WTC11 (cell line): ENCODE data around the gene GATA2. TPM values are rescaled to one million over a fixed set of nuclear protein-coding genes. Genes with fewer than 3 reads are reported as not detected.

Source experiments
- ATAC-seq: fragments of 200-7000 bp; cut with Tn5 transposase; 2 replicates; pipeline ENCODE4 v1.10.0; 2021; ENCODE audit warnings: mild to moderate bottlenecking, moderate library complexity
- CTCF ChIA-PET: fragments of 300-600 bp; sonication (Branson Sonifier 250); formaldehyde crosslinking; loops from one replicate; lab custom pipeline; 2021; ENCODE audit warnings: antibody characterized with exemption; lab: Charles Lee
- POLR2A ChIA-PET: fragments of 350-600 bp; sonication (Branson Sonifier 250); formaldehyde crosslinking; loops from one replicate; lab custom pipeline; 2021; ENCODE audit warnings: antibody characterized with exemption; lab: Charles Lee
- DNase-seq: peaks from one replicate; pipeline ENCODE4 v3.0.0; 2021; ENCODE audit warnings: low spot score
- H3K27ac Mint-ChIP-seq: 2 replicates; pipeline ENCODE4 v1.8.0; 2021; ENCODE audit warnings: mixed read lengths
- H3K27me3 Mint-ChIP-seq: 2 replicates; pipeline ENCODE4 v1.8.0; 2021; ENCODE audit warnings: low read depth, mild to moderate bottlenecking, moderate library complexity, mixed read lengths
- H3K36me3 Mint-ChIP-seq: 2 replicates; pipeline ENCODE4 v1.8.0; 2021; ENCODE audit warnings: mixed read lengths
- H3K4me1 Mint-ChIP-seq: 2 replicates; pipeline ENCODE4 v1.8.0; 2022; ENCODE audit warnings: mixed read lengths
- H3K4me3 Mint-ChIP-seq: 2 replicates; pipeline ENCODE4 v1.8.0; 2021; ENCODE audit warnings: mild to moderate bottlenecking, moderate library complexity, mixed read lengths
- H3K9me3 Mint-ChIP-seq: 2 replicates; pipeline ENCODE4 v1.8.0; 2021; ENCODE audit warnings: mixed read lengths
- AR ChIP-seq: fragments of 250-450 bp; sonication (Bioruptor Pico); IDR thresholded peaks from 2 replicates; pipeline ENCODE4 v1.9.0; 2021; ENCODE audit warnings: mild to moderate bottlenecking
- CREB1 ChIP-seq: sonication (generic); formaldehyde crosslinking; IDR thresholded peaks from 2 replicates; pipeline ENCODE4 v1.8.0; 2023; ENCODE audit warnings: mild to moderate bottlenecking, missing genetic modification reagents
- ERG ChIP-seq: fragments of 250-450 bp; sonication (Bioruptor Pico); IDR thresholded peaks from 2 replicates; pipeline ENCODE4 v1.8.0; 2021; ENCODE audit warnings: mild to moderate bottlenecking
- GABPB1 ChIP-seq: sonication (generic); formaldehyde crosslinking; IDR thresholded peaks from 2 replicates; pipeline ENCODE4 v1.8.1; 2023; ENCODE audit warnings: mild to moderate bottlenecking, missing genetic modification reagents
- GTF2I ChIP-seq: fragments of 250-450 bp; sonication (Bioruptor Pico); conservative IDR thresholded peaks from 2 replicates; pipeline ENCODE4 v1.4.0; 2021; ENCODE audit warnings: mild to moderate bottlenecking
- IRF1 ChIP-seq: sonication (generic); formaldehyde crosslinking; IDR thresholded peaks from 2 replicates; pipeline ENCODE4 v1.8.0; 2023; ENCODE audit warnings: missing genetic modification reagents
- JAZF1 ChIP-seq: fragments of 250-450 bp; sonication (Bioruptor Pico); IDR thresholded peaks from 2 replicates; pipeline ENCODE4 v1.9.0; 2021; ENCODE audit warnings: moderate library complexity, mild to moderate bottlenecking, inconsistent platforms
- KAT7 ChIP-seq: sonication (generic); formaldehyde crosslinking; IDR thresholded peaks from 2 replicates; pipeline ENCODE4 v1.8.1; 2023; ENCODE audit warnings: missing genetic modification reagents, mild to moderate bottlenecking, borderline replicate concordance
- MXD4 ChIP-seq: fragments of 250-450 bp; sonication (Bioruptor Pico); IDR thresholded peaks from 2 replicates; pipeline ENCODE4 v1.8.0; 2021; ENCODE audit warnings: mild to moderate bottlenecking, moderate library complexity, borderline replicate concordance
- MYBL2 ChIP-seq: sonication (generic); formaldehyde crosslinking; IDR thresholded peaks from 2 replicates; pipeline ENCODE4 v1.8.1; 2023; ENCODE audit warnings: mild to moderate bottlenecking, moderate library complexity, missing genetic modification reagents
- PRRX2 ChIP-seq: fragments of 250-450 bp; sonication (Bioruptor Pico); IDR thresholded peaks from 2 replicates; pipeline ENCODE4 v1.8.0; 2021; ENCODE audit warnings: mild to moderate bottlenecking
- RELA ChIP-seq: sonication (generic); formaldehyde crosslinking; IDR thresholded peaks from 2 replicates; pipeline ENCODE4 v1.8.1; 2022; ENCODE audit warnings: missing genetic modification reagents, mild to moderate bottlenecking, borderline replicate concordance
- SMAD3 ChIP-seq: sonication (generic); formaldehyde crosslinking; IDR thresholded peaks from 2 replicates; pipeline ENCODE4 v1.8.0; 2022; ENCODE audit warnings: missing genetic modification reagents, mild to moderate bottlenecking, borderline replicate concordance
- SMAD4 ChIP-seq: sonication (generic); formaldehyde crosslinking; IDR thresholded peaks from 2 replicates; pipeline ENCODE4 v1.8.0; 2022; ENCODE audit warnings: mild to moderate bottlenecking, missing genetic modification reagents
- STAT6 ChIP-seq: sonication (generic); formaldehyde crosslinking; conservative IDR thresholded peaks from 2 replicates; pipeline ENCODE4 v1.8.1; 2023; ENCODE audit warnings: mild to moderate bottlenecking, low read depth, missing genetic modification reagents, moderate library complexity
- TCF7 ChIP-seq: sonication (generic); formaldehyde crosslinking; IDR thresholded peaks from 2 replicates; pipeline ENCODE4 v1.8.0; 2022; ENCODE audit warnings: mild to moderate bottlenecking, low read depth, missing genetic modification reagents, moderate library complexity
- TEAD1 ChIP-seq: sonication (generic); formaldehyde crosslinking; IDR thresholded peaks from 2 replicates; pipeline ENCODE4 v1.8.0; 2022; ENCODE audit warnings: mild to moderate bottlenecking, missing genetic modification reagents
- TEAD4 ChIP-seq: sonication (generic); formaldehyde crosslinking; IDR thresholded peaks from 2 replicates; pipeline ENCODE4 v1.8.0; 2022; ENCODE audit warnings: mild to moderate bottlenecking, missing genetic modification reagents
- USF1 ChIP-seq: sonication (generic); formaldehyde crosslinking; IDR thresholded peaks from 2 replicates; pipeline ENCODE4 v1.8.0; 2022; ENCODE audit warnings: mild to moderate bottlenecking, missing genetic modification reagents
- USF2 ChIP-seq: sonication (generic); formaldehyde crosslinking; IDR thresholded peaks from 2 replicates; pipeline ENCODE4 v1.8.1; 2023; ENCODE audit warnings: mild to moderate bottlenecking, missing genetic modification reagents, moderate library complexity
- ZBTB21 ChIP-seq: sonication (generic); formaldehyde crosslinking; IDR thresholded peaks from 2 replicates; pipeline ENCODE4 v1.8.1; 2023; ENCODE audit warnings: mild to moderate bottlenecking, missing genetic modification reagents, borderline replicate concordance
- ZBTB43 ChIP-seq: sonication (generic); formaldehyde crosslinking; IDR thresholded peaks from 2 replicates; pipeline ENCODE4 v1.8.1; 2023; ENCODE audit warnings: mild to moderate bottlenecking, missing genetic modification reagents
- ZMAT4 ChIP-seq: fragments of 250-450 bp; sonication (Bioruptor Pico); IDR thresholded peaks from 2 replicates; pipeline ENCODE4 v1.9.0; 2021; ENCODE audit warnings: mild to moderate bottlenecking
- ZNF138 ChIP-seq: sonication (generic); formaldehyde crosslinking; conservative IDR thresholded peaks from 2 replicates; pipeline ENCODE4 v1.8.1; 2022; ENCODE audit warnings: mild to moderate bottlenecking, moderate library complexity, missing genetic modification reagents
- ZNF232 ChIP-seq: sonication (generic); formaldehyde crosslinking; IDR thresholded peaks from 2 replicates; pipeline ENCODE4 v1.8.0; 2022; ENCODE audit warnings: mild to moderate bottlenecking, missing genetic modification reagents
- ZNF263 ChIP-seq: sonication (generic); formaldehyde crosslinking; IDR thresholded peaks from 2 replicates; pipeline ENCODE4 v1.8.1; 2022; ENCODE audit warnings: low read depth, mild to moderate bottlenecking, moderate library complexity, missing genetic modification reagents
- total RNA-seq: library from RNA; stranded (reverse); gene quantifications from 3 replicates; pipeline ENCODE4 v1.2.3, GENCODE V29; 2021

GATA2 gene
- total RNA-seq, 1 experiment from 2014 or later, result 1.6 TPM

GRCh38 chr3:128491691-128491940, 1.4 kb downstream of the GATA2 start:
- Mint-ChIP-seq H3K4me3 (peak overlapping the region; percentile 57), H3K36me3 (no peaks in the 10 kb centered on the region), H3K4me1 (peaks cover 38% of the 10 kb centered on the region), H3K27ac (no peak overlapping the region), H3K27me3 (peaks cover 100% of the 10 kb centered on the region), H3K9me3 (no peaks in the 10 kb centered on the region)
- POLR2A ChIA-PET, result no interaction called here
- ATAC-seq (no peak), DNase-seq (peak; percentile 35)
- CTCF ChIA-PET, result interaction anchor here (0.7 to 3.6 kb wide), 2 partner anchors 66 to 117 kb away, joined by 3 to 14 read pairs; no protein-coding TSS in a partner anchor
- TF ChIP-seq TCF7 (no peak), SMAD3 (CRISPR knock-in tag) (no peak), ZNF138 (CRISPR knock-in tag) (no peak), JAZF1 (CRISPR knock-in tag) (no peak), GABPB1 (no peak), USF2 (CRISPR knock-in tag) (no peak), CREB1 (CRISPR knock-in tag) (no peak), RELA (no peak), STAT6 (CRISPR knock-in tag) (no peak), TEAD1 (no peak), AR (CRISPR knock-in tag) (no peak), MYBL2 (CRISPR knock-in tag) (no peak), GTF2I (CRISPR knock-in tag) (no peak), ERG (no peak), ZBTB21 (no peak), SMAD4 (CRISPR knock-in tag) (no peak)

GRCh38 chr3:128490915-128491690, 1.9 kb downstream of the GATA2 start:
- Mint-ChIP-seq H3K27me3 (peaks cover 100% of the 10 kb centered on the region), H3K4me3 (peak overlapping the region; percentile 72), H3K9me3 (no peaks in the 10 kb centered on the region), H3K4me1 (peaks cover 40% of the 10 kb centered on the region), H3K27ac (no peak overlapping the region), H3K36me3 (no peaks in the 10 kb centered on the region)
- ChIA-PET CTCF (interaction anchor here (1.4 to 3.6 kb wide), 2 partner anchors 81 to 118 kb away, joined by 3 to 14 read pairs; no protein-coding TSS in a partner anchor), POLR2A (no interaction called here)
- DNase-seq (peak; percentile 28), ATAC-seq (no peak)
- TF ChIP-seq ZNF232 (no peak), TEAD4 (CRISPR knock-in tag) (no peak), KAT7 (CRISPR knock-in tag) (no peak), ZMAT4 (no peak), PRRX2 (no peak), ZBTB43 (CRISPR knock-in tag) (no peak), ZNF263 (no peak), USF1 (CRISPR knock-in tag) (no peak), MXD4 (no peak), IRF1 (no peak)
